ENCODE results near the gene ERG28. TPM values are rescaled to one million over a fixed set of nuclear protein-coding genes. Genes with fewer than 3 reads are reported as not detected.

The ERG28 gene
- total and polyA plus RNA-seq, 11 donors: 5.7 to 15.1 (median 7.4) TPM

DNA sequence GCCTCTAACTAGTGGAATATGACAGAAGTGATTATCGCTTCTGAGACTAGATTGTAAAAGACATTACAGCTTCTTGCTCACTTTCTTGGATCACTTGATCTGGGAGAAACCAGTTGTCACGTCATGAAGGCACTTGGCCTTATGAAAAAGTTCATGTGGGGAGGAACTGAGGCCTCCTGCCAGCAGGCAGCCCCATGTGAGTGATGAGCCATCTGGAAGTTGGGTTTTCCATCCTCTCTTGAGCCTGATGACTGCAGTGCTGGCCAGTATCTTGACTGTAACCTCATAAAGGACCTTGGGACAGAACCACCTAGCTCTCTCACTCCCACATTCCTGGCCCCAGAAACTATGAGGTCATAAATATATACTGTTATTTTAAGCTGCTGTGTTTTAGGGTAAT, 28.3 kb upstream of the ERG28 start:
- TF ChIP-seq POLR2A (IDR thresholded peaks at IDR 0.05): no peak
- TF ChIP-seq CTCF (IDR thresholded peaks at IDR 0.05): no peak
- Histone ChIP-seq H3K36me3 (peaks cover 0 to 49% (median 35%) of the 10 kb centered on the region in 9 donors), H3K27ac (no peak overlapping the region), H3K9me3 (no peaks in the 10 kb centered on the region), H3K27me3 (no peaks in the 10 kb centered on the region), H3K4me1 (peaks cover 0 to 3% (median 0%) of the 10 kb centered on the region in 12 donors), H3K4me3 (no peak overlapping the region)
- 67 to 76% (median 71%) methylated on average over 2 of the region's 2 CpGs for WGBS, 4 donors
- ATAC-seq (peak in 3 of 4 donors; percentile 60 to 78 (median 61)), DNase-seq (peak in 4 of 5 donors; percentile 18 to 45 (median 36))
- intact Hi-C loops (cut with DNase I): no loop called here

- TF ChIP-seq POLR2A (IDR thresholded peaks at IDR 0.05) (no peak), CTCF (IDR thresholded peaks at IDR 0.05) (no peak)
- Histone ChIP-seq H3K4me3 (no peak overlapping the region), H3K27ac (no peak overlapping the region), H3K27me3 (no peaks in the 10 kb centered on the region), H3K36me3 (peaks cover 0 to 54% (median 40%) of the 10 kb centered on the region in 9 donors), H3K4me1 (peaks cover 0 to 3% (median 0%) of the 10 kb centered on the region in 12 donors), H3K9me3 (no peaks in the 10 kb centered on the region)
- intact Hi-C loops (cut with DNase I): no loop called here
- ATAC-seq (no peak), DNase-seq (no peak)
- WGBS, 4 donors: 88 to 95% (median 90%) methylated on average over 2 of the region's 2 CpGs
Observed at GRCh38 chr14:75685910-75686309, 25.2 kb upstream of the ERG28 start.

DNA sequence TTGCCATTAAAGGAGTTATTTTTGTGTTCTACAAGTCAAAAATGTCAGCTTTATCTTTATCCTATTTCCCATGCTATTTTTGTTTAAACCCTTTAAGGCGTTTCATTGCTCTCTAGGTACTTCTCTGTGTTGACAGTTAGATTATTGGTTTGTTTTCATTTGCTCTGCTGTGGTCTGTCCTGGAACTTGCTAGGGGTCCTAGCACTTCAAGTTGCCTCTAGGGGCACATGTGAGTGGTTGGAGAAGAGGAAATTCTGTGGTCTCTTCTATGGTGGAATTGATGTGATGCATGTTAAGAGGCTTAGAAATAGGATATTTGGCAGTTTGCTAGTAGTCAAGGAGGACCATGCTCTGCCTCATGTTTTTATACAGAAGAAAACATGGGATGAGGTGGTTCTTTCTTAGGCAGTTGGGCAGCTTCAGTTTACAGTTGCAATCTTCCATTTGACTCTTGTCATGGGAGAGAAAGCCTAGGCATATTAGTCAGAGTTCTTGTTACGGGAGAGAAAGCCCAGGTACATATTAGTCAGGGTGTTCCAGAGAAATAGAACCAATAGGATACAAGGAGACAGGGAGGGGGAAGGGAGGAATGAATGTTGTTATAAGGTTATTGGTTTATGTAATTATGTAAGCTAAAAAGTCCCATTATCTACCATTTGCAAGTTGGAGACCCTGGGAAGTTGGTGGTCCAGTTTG, 14.7 kb upstream of the ERG28 start:
- no peak for DNase-seq
- no peak for ATAC-seq
- TF ChIP-seq CTCF (IDR thresholded peaks at IDR 0.05) (no peak), POLR2A (IDR thresholded peaks at IDR 0.05) (no peak)
- Histone ChIP-seq H3K27ac (no peak overlapping the region), H3K36me3 (peaks cover 0 to 27% (median 9%) of the 10 kb centered on the region in 9 donors), H3K4me3 (no peak overlapping the region), H3K27me3 (no peaks in the 10 kb centered on the region), H3K4me1 (no peaks in the 10 kb centered on the region), H3K9me3 (peaks cover 0 to 15% (median 0%) of the 10 kb centered on the region in 12 donors)
- 62 to 74% (median 68%) methylated on average over 2 of the region's 2 CpGs for WGBS, 4 donors
- intact Hi-C loops (cut with DNase I): no loop called here

DNA sequence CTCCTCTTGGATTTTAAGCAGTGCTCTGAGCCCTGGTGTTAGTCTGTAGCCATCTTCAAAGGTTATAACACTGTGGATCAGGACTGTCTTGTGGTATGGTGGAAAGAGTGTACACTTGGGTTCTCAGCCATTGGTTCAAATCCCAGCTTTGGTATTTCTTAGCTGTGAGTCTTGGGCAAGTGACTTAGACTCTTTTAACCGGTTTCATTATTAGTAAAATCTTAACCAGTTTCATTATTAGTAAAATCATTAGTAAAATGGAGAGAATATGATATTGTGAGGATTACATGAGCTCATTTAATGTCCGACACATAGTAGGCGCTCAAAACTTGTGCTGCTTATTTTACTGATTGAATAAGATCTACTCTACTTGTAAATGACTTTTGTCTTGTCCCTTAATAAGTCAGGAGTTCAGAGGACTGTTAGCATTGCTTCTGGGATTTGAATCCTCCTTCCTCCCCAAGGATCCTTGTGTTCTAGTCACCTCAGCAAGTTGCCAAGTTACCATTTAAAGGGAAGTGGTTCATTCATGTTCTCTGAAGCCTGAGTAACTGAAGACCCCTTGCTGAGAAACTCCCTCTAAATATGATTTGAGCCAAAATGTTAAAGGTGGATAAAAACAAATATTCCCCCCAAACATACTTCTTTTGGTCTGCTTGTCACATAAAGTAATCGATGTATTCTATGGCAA, 12.8 kb upstream of the ERG28 start:
- no peak for DNase-seq
- Histone ChIP-seq H3K27me3 (no peaks in the 10 kb centered on the region), H3K27ac (no peak overlapping the region), H3K4me1 (no peaks in the 10 kb centered on the region), H3K4me3 (no peak overlapping the region), H3K9me3 (peaks cover 0 to 15% (median 0%) of the 10 kb centered on the region in 12 donors), H3K36me3 (peaks cover 0 to 41% (median 28%) of the 10 kb centered on the region in 9 donors)
- TF ChIP-seq CTCF (IDR thresholded peaks at IDR 0.05) (no peak), POLR2A (IDR thresholded peaks at IDR 0.05) (no peak)
- ATAC-seq: no peak
- WGBS, 4 donors: 96 to 99% (median 97%) methylated on average over 4 of the region's 4 CpGs
- intact Hi-C loops (cut with DNase I): no loop called here

All from heart left ventricle (tissue), 16 donors.